ENCODE measurements around the gene DEFB113.

GRCh38 chr6:49986551-49986950, 17.1 kb upstream of the DEFB113 start:
- TF ChIP-seq POLR2A (IDR thresholded peaks at IDR 0.05; ENCODE audit: low read length) = no peak
- TF ChIP-seq GATA1 (IDR thresholded peaks at IDR 0.05; ENCODE audit: low read depth, low read length) = no peak
